ENCODE results near the gene MCTP1. TPM values are rescaled to one million over a fixed set of nuclear protein-coding genes. Genes with fewer than 3 reads are reported as not detected.
A peak's percentile ranks its signal among the peaks of the same experiment; 100 is the strongest.

The MCTP1 gene
- total and polyA plus RNA-seq, 2 donors from 2014 or later: 1.4 to 19.3 TPM

GRCh38 chr5:95159603-95160002, 125.3 kb downstream of the MCTP1 start:
- Histone ChIP-seq H3K9ac (ENCODE audit: low read length in 3 of 3) (no peak overlapping the region), H3K27ac (ENCODE audit: low read depth in 2 of 2, low read length in 2 of 2) (no peak overlapping the region), H3K9me3 (ENCODE audit: control insufficient read depth in 2 of 3, insufficient read depth in 1 of 3, low read length in 3 of 3) (no peaks in the 10 kb centered on the region), H3K4me3 (ENCODE audit: low read length in 3 of 3) (no peak overlapping the region), H3K4me1 (ENCODE audit: control insufficient read depth in 2 of 3, insufficient read depth in 2 of 3, low read depth in 1 of 3, low read length in 3 of 3) (no peaks in the 10 kb centered on the region), H3K36me3 (ENCODE audit: control insufficient read depth in 2 of 3, insufficient read depth in 3 of 3, low read length in 3 of 3) (no peaks in the 10 kb centered on the region), H3K27me3 (ENCODE audit: control insufficient read depth, insufficient read depth, low read length) (no peaks in the 10 kb centered on the region)
- DNase-seq: no peak
- FAIRE-seq: no peak
- TF ChIP-seq, protein P1, sequence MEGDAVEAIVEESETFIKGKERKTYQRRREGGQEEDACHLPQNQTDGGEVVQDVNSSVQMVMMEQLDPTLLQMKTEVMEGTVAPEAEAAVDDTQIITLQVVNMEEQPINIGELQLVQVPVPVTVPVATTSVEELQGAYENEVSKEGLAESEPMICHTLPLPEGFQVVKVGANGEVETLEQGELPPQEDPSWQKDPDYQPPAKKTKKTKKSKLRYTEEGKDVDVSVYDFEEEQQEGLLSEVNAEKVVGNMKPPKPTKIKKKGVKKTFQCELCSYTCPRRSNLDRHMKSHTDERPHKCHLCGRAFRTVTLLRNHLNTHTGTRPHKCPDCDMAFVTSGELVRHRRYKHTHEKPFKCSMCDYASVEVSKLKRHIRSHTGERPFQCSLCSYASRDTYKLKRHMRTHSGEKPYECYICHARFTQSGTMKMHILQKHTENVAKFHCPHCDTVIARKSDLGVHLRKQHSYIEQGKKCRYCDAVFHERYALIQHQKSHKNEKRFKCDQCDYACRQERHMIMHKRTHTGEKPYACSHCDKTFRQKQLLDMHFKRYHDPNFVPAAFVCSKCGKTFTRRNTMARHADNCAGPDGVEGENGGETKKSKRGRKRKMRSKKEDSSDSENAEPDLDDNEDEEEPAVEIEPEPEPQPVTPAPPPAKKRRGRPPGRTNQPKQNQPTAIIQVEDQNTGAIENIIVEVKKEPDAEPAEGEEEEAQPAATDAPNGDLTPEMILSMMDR (IDR thresholded peaks at IDR 0.05; ENCODE audit: borderline replicate concordance, extremely low read depth, insufficient read depth): no peak
- intact Hi-C loops (cut with DNase I): no loop called here

DNA sequence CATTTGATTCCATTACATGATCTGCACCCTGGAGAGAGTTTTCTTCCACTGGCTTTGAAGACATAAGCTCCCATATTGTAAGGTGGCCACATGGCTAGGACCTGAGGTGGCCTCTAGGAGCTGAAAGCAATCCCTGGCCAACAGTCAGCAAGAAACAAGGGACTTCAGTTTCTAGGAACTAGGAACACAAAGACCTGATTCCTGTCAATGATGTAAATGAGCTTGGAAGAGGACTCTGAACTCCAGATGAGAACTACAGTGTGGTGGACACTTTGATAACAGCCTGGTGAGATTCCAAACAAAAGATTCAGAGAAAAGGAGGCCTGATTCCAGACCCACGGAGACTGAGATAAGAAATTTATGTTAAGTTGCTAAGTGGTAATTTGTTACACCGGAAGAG, 129.0 kb downstream of the MCTP1 start:
- FAIRE-seq (no peak), DNase-seq (no peak)
- TF ChIP-seq, protein P1 (IDR thresholded peaks at IDR 0.05; ENCODE audit: borderline replicate concordance, extremely low read depth, insufficient read depth): no peak
- Histone ChIP-seq H3K9ac (ENCODE audit: low read length in 3 of 3) (no peak overlapping the region), H3K27me3 (ENCODE audit: control insufficient read depth, insufficient read depth, low read length) (no peaks in the 10 kb centered on the region), H3K36me3 (ENCODE audit: control insufficient read depth in 2 of 3, insufficient read depth in 3 of 3, low read length in 3 of 3) (no peaks in the 10 kb centered on the region), H3K9me3 (ENCODE audit: control insufficient read depth in 2 of 3, insufficient read depth in 1 of 3, low read length in 3 of 3) (no peaks in the 10 kb centered on the region), H3K4me1 (ENCODE audit: control insufficient read depth in 2 of 3, insufficient read depth in 2 of 3, low read depth in 1 of 3, low read length in 3 of 3) (no peaks in the 10 kb centered on the region), H3K27ac (ENCODE audit: low read depth in 2 of 2, low read length in 2 of 2) (no peak overlapping the region), H3K4me3 (ENCODE audit: low read length in 3 of 3) (no peak overlapping the region)
- intact Hi-C loops (cut with DNase I): no loop called here

DNA sequence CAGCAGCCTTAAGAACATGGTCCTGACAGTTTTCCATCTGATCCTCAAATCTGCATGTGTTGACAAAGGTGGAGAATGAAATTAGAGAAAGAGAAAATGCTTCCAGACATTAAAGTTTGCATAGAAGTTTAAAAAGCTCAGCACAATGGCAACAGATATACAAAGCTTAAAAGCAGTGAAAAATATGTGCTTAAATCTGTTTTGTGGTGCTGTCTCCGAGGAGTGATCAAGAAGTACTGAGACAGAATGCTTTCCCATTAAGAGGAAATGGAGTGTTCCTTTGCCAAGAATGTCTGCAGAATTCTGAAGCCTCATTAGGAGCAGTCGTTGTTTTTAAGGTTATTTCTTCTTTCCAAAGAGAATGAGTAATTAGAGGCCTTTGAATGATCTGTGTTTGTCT, 131.4 kb downstream of the MCTP1 start:
- H3K9ac ChIP-seq (ENCODE audit: low read length in 3 of 3): no peak overlapping the region
- H3K4me3 ChIP-seq (ENCODE audit: low read length in 3 of 3): no peak overlapping the region
- TF ChIP-seq, protein P1 (IDR thresholded peaks at IDR 0.05; ENCODE audit: borderline replicate concordance, extremely low read depth, insufficient read depth): no peak
- no peaks in the 10 kb centered on the region for H3K27me3 ChIP-seq (ENCODE audit: control insufficient read depth, insufficient read depth, low read length)
- no peaks in the 10 kb centered on the region for H3K36me3 ChIP-seq (ENCODE audit: control insufficient read depth in 2 of 3, insufficient read depth in 3 of 3, low read length in 3 of 3)
- no peaks in the 10 kb centered on the region for H3K9me3 ChIP-seq (ENCODE audit: control insufficient read depth in 2 of 3, insufficient read depth in 1 of 3, low read length in 3 of 3)
- DNase-seq (peak in 1 of 5 donors; percentile 32), FAIRE-seq (no peak)
- H3K27ac ChIP-seq (ENCODE audit: low read depth in 2 of 2, low read length in 2 of 2): no peak overlapping the region
- intact Hi-C loops (cut with DNase I): no loop called here
- no peaks in the 10 kb centered on the region for H3K4me1 ChIP-seq (ENCODE audit: control insufficient read depth in 2 of 3, insufficient read depth in 2 of 3, low read depth in 1 of 3, low read length in 3 of 3)

DNA sequence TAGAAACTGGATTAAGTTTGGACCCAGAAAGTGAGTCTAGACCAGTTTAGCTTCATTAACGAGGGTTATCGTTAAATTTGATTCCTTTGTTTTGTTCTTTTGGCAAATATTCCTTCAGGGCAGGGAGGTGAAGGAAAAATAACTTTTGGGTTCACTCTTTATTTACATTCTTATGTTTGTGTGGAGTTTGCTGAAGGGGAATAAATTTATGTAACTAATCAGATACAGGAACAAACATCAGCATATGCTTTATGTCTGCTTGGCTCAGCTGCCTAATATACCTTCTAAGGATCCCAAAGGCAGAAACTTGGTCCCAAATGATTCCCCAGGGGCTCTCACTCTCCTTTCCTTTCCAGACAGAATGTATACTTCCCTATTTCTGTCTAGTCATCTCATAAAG, 132.4 kb downstream of the MCTP1 start:
- FAIRE-seq (no peak), DNase-seq (peak in 2 of 5 donors; percentile 28 to 65)

More for the DNA sequence above, 132.4 kb downstream of the MCTP1 start:
- Histone ChIP-seq H3K27ac (ENCODE audit: low read depth in 2 of 2, low read length in 2 of 2) (no peak overlapping the region), H3K4me1 (ENCODE audit: control insufficient read depth in 2 of 3, insufficient read depth in 2 of 3, low read depth in 1 of 3, low read length in 3 of 3) (no peaks in the 10 kb centered on the region), H3K9ac (ENCODE audit: low read length in 3 of 3) (no peak overlapping the region), H3K4me3 (ENCODE audit: low read length in 3 of 3) (no peak overlapping the region), H3K9me3 (ENCODE audit: control insufficient read depth in 2 of 3, insufficient read depth in 1 of 3, low read length in 3 of 3) (peaks cover 0 to 2% (median 0%) of the 10 kb centered on the region in 3 donors), H3K27me3 (ENCODE audit: control insufficient read depth, insufficient read depth, low read length) (no peaks in the 10 kb centered on the region), H3K36me3 (ENCODE audit: control insufficient read depth in 2 of 3, insufficient read depth in 3 of 3, low read length in 3 of 3) (no peaks in the 10 kb centered on the region)
- intact Hi-C loops (cut with DNase I): no loop called here
- TF ChIP-seq, protein P1 (IDR thresholded peaks at IDR 0.05; ENCODE audit: borderline replicate concordance, extremely low read depth, insufficient read depth): no peak

Data from kidney (tissue), 14 donors.